Loucy (cell line): ENCODE measurements around the gene GPR17.

Experiments used
- CTCF ChIP-seq: fragments of 200-600 bp; sonication (generic); conservative IDR thresholded peaks from 2 replicates; pipeline ENCODE4 v1.5.1; 2014; ENCODE audit warnings: mild to moderate bottlenecking, antibody characterized with exemption, low read length
- EZH2phosphoT487 ChIP-seq: fragments of 200-600 bp; IDR thresholded peaks from 2 replicates; pipeline ENCODE4 v1.6.1; 2018; ENCODE audit warnings: antibody characterized with exemption, mild to moderate bottlenecking, moderate library complexity, borderline replicate concordance

- TF ChIP-seq CTCF (no peak), EZH2phosphoT487 (no peak)
Measured at GRCh38 chr2:127701193-127701650, 55.3 kb downstream of the GPR17 start, which contains the start of gene SFT2D3.
